KMS-11 (cell line): ENCODE measurements around the gene TOX2.

Source experiments
- H2AFZ ChIP-seq: fragments of 200-600 bp; sonication (generic); 2 replicates; pipeline ENCODE4 v1.6.1; 2016; ENCODE audit warnings: antibody characterized with exemption, mixed run types, low read depth
- H3K27ac ChIP-seq: fragments of 200-600 bp; sonication (generic); 2 replicates; pipeline ENCODE4 v1.6.1; 2016; ENCODE audit warnings: mild to moderate bottlenecking, mixed run types
- H3K27me3 ChIP-seq: fragments of 200-600 bp; sonication (generic); 2 replicates; pipeline ENCODE4 v1.6.1; 2017; ENCODE audit warnings: mild to moderate bottlenecking, low read depth, mixed run types, moderate library complexity; ENCODE audit not compliant: insufficient read depth
- H3K36me3 ChIP-seq: fragments of 200-600 bp; sonication (generic); 2 replicates; pipeline ENCODE4 v1.6.1; 2017; ENCODE audit warnings: mild to moderate bottlenecking, mixed run types; ENCODE audit not compliant: insufficient read depth
- H3K4me1 ChIP-seq: fragments of 200-600 bp; sonication (generic); 2 replicates; pipeline ENCODE4 v1.6.1; 2016; ENCODE audit warnings: mild to moderate bottlenecking, low read depth, mixed run types; ENCODE audit not compliant: poor library complexity, severe bottlenecking
- H3K4me2 ChIP-seq: fragments of 200-600 bp; sonication (generic); 2 replicates; pipeline ENCODE4 v1.7.0; 2016; ENCODE audit warnings: mild to moderate bottlenecking, mixed run types
- H3K4me3 ChIP-seq: fragments of 200-600 bp; sonication (generic); IDR thresholded peaks from 2 replicates; pipeline ENCODE4 v1.6.1; 2017; ENCODE audit warnings: low read depth, low read length, mixed read lengths; ENCODE audit not compliant: insufficient read depth
- H3K79me2 ChIP-seq: fragments of 200-600 bp; sonication (generic); 2 replicates; pipeline ENCODE4 v1.6.1; 2016; ENCODE audit warnings: low read depth, mixed run types; ENCODE audit not compliant: insufficient read depth
- H3K9ac ChIP-seq: fragments of 200-600 bp; sonication (generic); 2 replicates; pipeline ENCODE4 v1.6.1; 2016; ENCODE audit warnings: mild to moderate bottlenecking, mixed run types
- H4K20me1 ChIP-seq: fragments of 200-600 bp; sonication (generic); 2 replicates; pipeline ENCODE4 v1.6.1; 2016; ENCODE audit warnings: mild to moderate bottlenecking, mixed run types; ENCODE audit not compliant: insufficient read depth
- CTCF ChIP-seq: fragments of 200-600 bp; sonication (generic); conservative IDR thresholded peaks from 2 replicates; pipeline ENCODE4 v1.6.1; 2017; ENCODE audit warnings: low read depth, mild to moderate bottlenecking, antibody characterized with exemption, low read length, moderate library complexity, mixed read lengths

TOX2 gene

DNA sequence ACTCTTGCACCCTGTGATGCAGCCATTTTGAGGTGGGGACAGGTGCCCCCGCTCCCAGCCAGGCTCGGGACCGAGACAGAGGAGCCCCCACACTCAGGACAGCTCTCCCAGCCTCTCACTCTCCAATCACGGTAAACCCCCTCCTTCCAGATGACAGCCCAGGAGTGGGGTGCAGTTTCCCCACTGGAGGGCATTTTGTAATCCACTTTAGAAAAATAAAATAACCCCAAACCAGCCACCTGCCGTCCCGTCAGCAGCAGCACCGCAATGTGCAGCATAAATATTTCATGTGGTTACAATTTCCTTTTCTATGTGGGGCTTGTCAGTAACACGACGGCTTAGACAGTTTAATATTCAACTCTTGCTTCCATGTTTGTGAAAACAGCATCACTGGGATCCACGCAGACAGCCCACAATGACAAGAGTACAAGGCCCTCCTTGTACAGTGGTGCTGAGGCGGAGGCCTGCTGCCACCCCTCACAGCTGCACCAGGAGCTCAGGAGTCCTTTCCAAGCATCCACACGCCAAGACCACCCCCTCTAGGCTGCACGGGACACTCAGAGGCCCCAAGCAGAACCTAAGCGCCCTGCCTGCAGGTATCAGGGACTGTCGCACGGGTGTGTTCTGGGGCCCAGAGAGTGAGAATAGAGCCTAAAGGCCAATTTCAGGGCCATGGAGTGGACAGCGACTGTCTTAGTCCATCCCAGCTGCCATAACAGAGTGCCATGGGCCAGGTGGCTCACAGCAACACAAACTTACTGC, 155.7 kb downstream of the TOX2 start:
- Histone ChIP-seq H3K36me3 (no peaks in the 10 kb centered on the region), H3K9ac (peak overlapping the region; percentile 90), H3K27ac (peak overlapping the region; percentile 99), H3K4me3 (no peak overlapping the region), H3K4me1 (peaks cover 69% of the 10 kb centered on the region), H3K4me2 (peak overlapping the region; percentile 94), H2AFZ (0 out of 2 replicates have a peak overlapping the region, but pooled peaks have one; percentile 7), H3K79me2 (no peaks in the 10 kb centered on the region), H4K20me1 (no peaks in the 10 kb centered on the region), H3K27me3 (no peaks in the 10 kb centered on the region)
- peak; percentile 33; the same call in 1 of the 2 replicates for TF ChIP-seq CTCF

- Histone ChIP-seq H3K9ac (peak overlapping the region; percentile 90), H3K36me3 (no peaks in the 10 kb centered on the region), H3K4me3 (no peak overlapping the region), H3K79me2 (no peaks in the 10 kb centered on the region), H3K27ac (peak overlapping the region; percentile 99), H4K20me1 (no peaks in the 10 kb centered on the region), H2AFZ (no peak overlapping the region), H3K27me3 (no peaks in the 10 kb centered on the region), H3K4me2 (peak overlapping the region; percentile 94), H3K4me1 (peaks cover 67% of the 10 kb centered on the region)
- TF ChIP-seq CTCF: no peak
Observed at GRCh38 chr20:44071057-44071456, 156.4 kb downstream of the TOX2 start.

GRCh38 chr20:44071526-44072111, 157.0 kb downstream of the TOX2 start:
- peaks cover 62% of the 10 kb centered on the region for H3K4me1 ChIP-seq
- no peak for TF ChIP-seq CTCF
- H3K27ac ChIP-seq: peak overlapping the region; percentile 99
- no peak overlapping the region for H3K9ac ChIP-seq
- H3K4me2 ChIP-seq: peak overlapping the region; percentile 94; the same call in 1 of the 2 replicates
- no peaks in the 10 kb centered on the region for H3K79me2 ChIP-seq
- H3K27me3 ChIP-seq: no peaks in the 10 kb centered on the region
- H3K36me3 ChIP-seq: no peaks in the 10 kb centered on the region
- no peaks in the 10 kb centered on the region for H4K20me1 ChIP-seq
- no peak overlapping the region for H2AFZ ChIP-seq
- H3K4me3 ChIP-seq: no peak overlapping the region

- no peak for TF ChIP-seq CTCF
Observed at GRCh38 chr20:44072384-44072783, 157.7 kb downstream of the TOX2 start.

More at GRCh38 chr20:44072384-44072783, 157.7 kb downstream of the TOX2 start:
- H3K4me2 ChIP-seq: peak overlapping the region; percentile 94; the same call in 1 of the 2 replicates
- H4K20me1 ChIP-seq: no peaks in the 10 kb centered on the region
- peaks cover 54% of the 10 kb centered on the region for H3K4me1 ChIP-seq
- no peak overlapping the region for H2AFZ ChIP-seq
- H3K4me3 ChIP-seq: no peak overlapping the region
- H3K36me3 ChIP-seq: no peaks in the 10 kb centered on the region
- no peaks in the 10 kb centered on the region for H3K27me3 ChIP-seq
- no peaks in the 10 kb centered on the region for H3K79me2 ChIP-seq
- H3K27ac ChIP-seq: peak overlapping the region; percentile 99; the same call in 1 of the 2 replicates
- H3K9ac ChIP-seq: no peak overlapping the region
